Caco-2 (cell line): ENCODE data around the gene PDE4D. TPM values are rescaled to one million over a fixed set of nuclear protein-coding genes. Genes with fewer than 3 reads are reported as not detected.

Source experiments
- BruUV-seq: library from RNA; stranded (reverse); fragments of 400-500 nt; replicated peaks from 2 replicates; lab custom pipeline; 2021; lab: Mats Ljungman, UMichigan
- CTCF ChIA-PET: fragments of 300-600 bp; sonication (Branson Sonifier 250); formaldehyde crosslinking; loops from one replicate; lab custom pipeline; 2022; ENCODE audit warnings: antibody characterized with exemption; lab: Charles Lee
- POLR2A ChIA-PET: fragments of 300-600 bp; sonication (Branson Sonifier 250); formaldehyde crosslinking; loops from one replicate; lab custom pipeline; 2022; ENCODE audit warnings: antibody characterized with exemption; lab: Charles Lee
- DNase-seq, 2 experiments: peaks; one replicate each; pipeline versions ENCODE4 v3.0.0 to v3.0.0-alpha.2; 2020 to 2022
- H3K27me3 ChIP-seq: replicated peaks from 2 replicates; pipeline ENCODE4 v1.6.0; 2011; ENCODE audit warnings: low read length; ENCODE audit not compliant: control insufficient read depth, insufficient read depth
- H3K36me3 ChIP-seq: 2 replicates; pipeline ENCODE4 v1.5.1; 2011; ENCODE audit warnings: low read length; ENCODE audit not compliant: control insufficient read depth, insufficient read depth
- H3K4me1 ChIP-seq: fragments of 250-450 bp; sonication (Bioruptor Pico); 2 replicates; pipeline ENCODE4 v1.5.1; 2020; ENCODE audit warnings: mild to moderate bottlenecking
- H3K4me3 ChIP-seq: 2 replicates; pipeline ENCODE4 v1.5.1; 2011; ENCODE audit warnings: low read depth, mild to moderate bottlenecking, control low read depth, low read length
- H3K9me3 ChIP-seq: fragments of 250-450 bp; sonication (Bioruptor Pico); 2 replicates; pipeline ENCODE4 v1.5.1; 2020; ENCODE audit warnings: mild to moderate bottlenecking, moderate library complexity
- H3K27ac Mint-ChIP-seq: one replicate; pipeline ENCODE4 v1.8.0; 2022; ENCODE audit warnings: mixed read lengths; ENCODE audit not compliant: unreplicated experiment
- H3K27me3 Mint-ChIP-seq: one replicate; pipeline ENCODE4 v1.8.0; 2022; ENCODE audit warnings: mixed read lengths; ENCODE audit not compliant: insufficient read depth, unreplicated experiment
- H3K36me3 Mint-ChIP-seq: one replicate; pipeline ENCODE4 v1.8.0; 2022; ENCODE audit warnings: mild to moderate bottlenecking, mixed read lengths; ENCODE audit not compliant: insufficient read depth, unreplicated experiment
- H3K4me1 Mint-ChIP-seq: one replicate; pipeline ENCODE4 v1.8.0; 2022; ENCODE audit warnings: low read depth, mixed read lengths; ENCODE audit not compliant: unreplicated experiment
- H3K4me3 Mint-ChIP-seq: one replicate; pipeline ENCODE4 v1.8.0; 2022; ENCODE audit warnings: mild to moderate bottlenecking, moderate library complexity, mixed read lengths; ENCODE audit not compliant: unreplicated experiment
- H3K9me3 Mint-ChIP-seq: one replicate; pipeline ENCODE4 v1.8.0; 2022; ENCODE audit warnings: mixed read lengths; ENCODE audit not compliant: unreplicated experiment
- CTCF ChIP-seq, 2 experiments: fragments of 200-600 bp in 1 of 2; IDR thresholded peaks; 1 replicate in 1 of 2; 2 replicates in 1 of 2; pipeline versions ENCODE4 v1.5.1 to v1.8.0; 2011 to 2022; ENCODE audit warnings: antibody characterized with exemption in 1 of 2, control low read depth in 1 of 2, inconsistent platforms in 1 of 2, low read depth in 1 of 2, low read length in 1 of 2, mild to moderate bottlenecking in 1 of 2, moderate library complexity in 1 of 2; ENCODE audit not compliant: insufficient read depth in 1 of 2, severe bottlenecking in 1 of 2, unreplicated experiment in 1 of 2
- intact Hi-C: fragments of 100-400 bp; cut with micrococcal nuclease; formaldehyde crosslinking; loops from one replicate; pipeline ENCODE4 v1.10.0; 2022; ENCODE audit not compliant: unreplicated experiment
- total RNA-seq: library from RNA; stranded (reverse); gene quantifications from 2 replicates; pipeline ENCODE4 v1.2.3, GENCODE V29; 2022

PDE4D gene
- total RNA-seq, 1 experiment from 2014 or later = 89.8 TPM

GRCh38 chr5:59067956-59068656 lies 825.4 kb downstream of the PDE4D start:
- TF ChIP-seq CTCF (IDR thresholded peaks at IDR 0.05; ENCODE audit: insufficient read depth in 1 of 2, low read depth in 1 of 2, low read length in 1 of 2, severe bottlenecking in 1 of 2, unreplicated experiment in 1 of 2) = no peak
- Mint-ChIP-seq H3K4me1 (peaks cover 24% of the 10 kb centered on the region), H3K27me3 (no peaks in the 10 kb centered on the region), H3K4me3 (no peak overlapping the region), H3K36me3 (no peaks in the 10 kb centered on the region), H3K27ac (no peak overlapping the region), H3K9me3 (no peaks in the 10 kb centered on the region)
- H3K4me1 ChIP-seq = peaks cover 21% of the 10 kb centered on the region
- no peaks in the 10 kb centered on the region for H3K27me3 ChIP-seq
- H3K4me3 ChIP-seq = no peak overlapping the region
- BruUV-seq = no TSS peak
- no peaks in the 10 kb centered on the region; the same call in 1 of the 2 replicates for H3K9me3 ChIP-seq
- ChIA-PET CTCF (no interaction called here), POLR2A (no interaction called here)
- no peak for DNase-seq
- H3K36me3 ChIP-seq = no peaks in the 10 kb centered on the region
- intact Hi-C loops = no loop called here

- Mint-ChIP-seq H3K27ac (no peak overlapping the region), H3K4me3 (no peak overlapping the region), H3K36me3 (no peaks in the 10 kb centered on the region), H3K4me1 (peaks cover 22% of the 10 kb centered on the region), H3K27me3 (no peaks in the 10 kb centered on the region), H3K9me3 (no peaks in the 10 kb centered on the region)
- no TSS peak for BruUV-seq
- peaks cover 20% of the 10 kb centered on the region for H3K4me1 ChIP-seq
- intact Hi-C loops = no loop called here
- ChIA-PET CTCF (no interaction called here), POLR2A (no interaction called here)
- H3K27me3 ChIP-seq = no peaks in the 10 kb centered on the region
- no peak for TF ChIP-seq CTCF (IDR thresholded peaks at IDR 0.05; ENCODE audit: insufficient read depth in 1 of 2, low read depth in 1 of 2, low read length in 1 of 2, severe bottlenecking in 1 of 2, unreplicated experiment in 1 of 2)
- DNase-seq = no peak
- H3K4me3 ChIP-seq = no peak overlapping the region
- H3K36me3 ChIP-seq = no peaks in the 10 kb centered on the region
- no peaks in the 10 kb centered on the region; the same call in 1 of the 2 replicates for H3K9me3 ChIP-seq
These were observed 827.0 kb downstream of the PDE4D start for GRCh38 chr5:59066367-59067163.

GRCh38 chr5:59065554-59065953 lies 828.0 kb downstream of the PDE4D start:
- H3K36me3 Mint-ChIP-seq = no peaks in the 10 kb centered on the region
- Histone ChIP-seq H3K9me3 (no peaks in the 10 kb centered on the region; the same call in 1 of the 2 replicates), H3K36me3 (no peaks in the 10 kb centered on the region), H3K27me3 (no peaks in the 10 kb centered on the region), H3K4me3 (no peak overlapping the region), H3K4me1 (peaks cover 28% of the 10 kb centered on the region)
- ChIA-PET CTCF (no interaction called here), POLR2A (no interaction called here)
- H3K4me3 Mint-ChIP-seq = no peak overlapping the region
- no peak for TF ChIP-seq CTCF (IDR thresholded peaks at IDR 0.05; ENCODE audit: insufficient read depth in 1 of 2, low read depth in 1 of 2, low read length in 1 of 2, severe bottlenecking in 1 of 2, unreplicated experiment in 1 of 2)
- no peaks in the 10 kb centered on the region for H3K27me3 Mint-ChIP-seq
- H3K4me1 Mint-ChIP-seq = peaks cover 32% of the 10 kb centered on the region
- DNase-seq = no peak
- no peak overlapping the region for H3K27ac Mint-ChIP-seq
- no peaks in the 10 kb centered on the region for H3K9me3 Mint-ChIP-seq
- intact Hi-C loops = no loop called here
- no TSS peak for BruUV-seq
